HEK293 (cell line): ENCODE measurements around the gene SPTBN2.

Experiments used
- CTCF ChIA-PET: fragments of 350-600 bp; formaldehyde crosslinking; extraction: SDS; loops from one replicate; lab custom pipeline; 2021; ENCODE audit warnings: antibody characterized with exemption; lab: Yijun Ruan, JAX
- POLR2A ChIA-PET: fragments of 300-600 bp; formaldehyde crosslinking; extraction: SDS; loops from one replicate; lab custom pipeline; 2020; ENCODE audit warnings: antibody characterized with exemption, inconsistent platforms; lab: Yijun Ruan, JAX
- H3K27ac ChIP-seq: fragments of 200-500 bp; sonication (Bioruptor generic); 2 replicates; pipeline ENCODE4 v1.5.1; 2014; ENCODE audit warnings: low read depth, low read length, control low read depth, inconsistent platforms; ENCODE audit errors: extremely low read depth
- H3K36me3 ChIP-seq, 2 experiments: fragments of 200-500 bp in 1 of 2; sonication (Bioruptor generic) in 1 of 2; 1 replicate in 1 of 2; 2 replicates in 1 of 2; pipeline ENCODE4 v1.5.1; 2014 to 2017; ENCODE audit warnings: inconsistent platforms in 2 of 2, low read length in 2 of 2; ENCODE audit not compliant: control insufficient read depth in 2 of 2, insufficient read depth in 1 of 2
- H3K4me1 ChIP-seq: fragments of 200-500 bp; sonication (Bioruptor generic); 2 replicates; pipeline ENCODE4 v1.5.1; 2014; ENCODE audit warnings: mild to moderate bottlenecking, low read length, inconsistent platforms; ENCODE audit not compliant: control insufficient read depth, insufficient read depth
- H3K4me3 ChIP-seq: 2 replicates; pipeline ENCODE4 v1.5.1; 2011; ENCODE audit warnings: low read depth, mild to moderate bottlenecking, control low read depth, low read length, moderate library complexity
- H3K9me3 ChIP-seq: fragments of 200-500 bp; sonication (Bioruptor generic); 2 replicates; pipeline ENCODE4 v1.5.1; 2014; ENCODE audit warnings: low read depth, low read length, inconsistent platforms; ENCODE audit not compliant: control insufficient read depth, insufficient read depth
- GFI1B ChIP-seq: fragments of 450-650 bp; formaldehyde crosslinking; IDR thresholded peaks from 2 replicates; pipeline ENCODE4 v1.5.1; 2016; ENCODE audit warnings: missing biosample characterization, missing genetic modification characterization
- GLIS1 ChIP-seq: fragments of 450-650 bp; formaldehyde crosslinking; IDR thresholded peaks from 2 replicates; pipeline ENCODE4 v1.5.1; 2016; ENCODE audit warnings: missing biosample characterization, missing genetic modification characterization
- HOXA7 ChIP-seq: sonication (generic); formaldehyde crosslinking; IDR thresholded peaks from 2 replicates; pipeline ENCODE4 v1.8.1; 2022; ENCODE audit warnings: missing genetic modification reagents, borderline replicate concordance
- MYNN ChIP-seq: fragments of 450-650 bp; formaldehyde crosslinking; IDR thresholded peaks from 2 replicates; pipeline ENCODE4 v1.5.1; 2016; ENCODE audit warnings: missing biosample characterization, missing genetic modification characterization, borderline replicate concordance
- SP2 ChIP-seq: fragments of 450-650 bp; formaldehyde crosslinking; IDR thresholded peaks from 2 replicates; pipeline ENCODE4 v1.5.1; 2016; ENCODE audit warnings: missing biosample characterization, missing genetic modification characterization
- TCF7L2 ChIP-seq: IDR thresholded peaks from 2 replicates; pipeline ENCODE4 v1.6.1; 2011; ENCODE audit warnings: low read depth, mild to moderate bottlenecking, inconsistent platforms, low read length, moderate library complexity, borderline replicate concordance
- TRIM28 ChIP-seq: IDR thresholded peaks from 2 replicates; pipeline ENCODE4 v1.6.1; 2011; ENCODE audit warnings: low read length, control low read depth, borderline replicate concordance
- ZBTB21 ChIP-seq: fragments of 450-650 bp; formaldehyde crosslinking; IDR thresholded peaks from 2 replicates; pipeline ENCODE4 v1.5.1; 2017; ENCODE audit warnings: missing biosample characterization, missing genetic modification characterization
- ZBTB7A ChIP-seq: fragments of 450-650 bp; formaldehyde crosslinking; IDR thresholded peaks from 2 replicates; pipeline ENCODE4 v1.5.1; 2016; ENCODE audit warnings: low read depth, missing biosample characterization, missing genetic modification characterization
- ZFP41 ChIP-seq: fragments of 450-650 bp; formaldehyde crosslinking; IDR thresholded peaks from 2 replicates; pipeline ENCODE4 v1.5.1; 2016; ENCODE audit warnings: missing biosample characterization, missing genetic modification characterization, borderline replicate concordance
- ZNF10 ChIP-seq: fragments of 450-650 bp; formaldehyde crosslinking; IDR thresholded peaks from 2 replicates; pipeline ENCODE4 v1.5.1; 2017; ENCODE audit warnings: missing biosample characterization, missing genetic modification characterization
- ZNF121 ChIP-seq: fragments of 450-650 bp; formaldehyde crosslinking; IDR thresholded peaks from 2 replicates; pipeline ENCODE4 v1.5.1; 2016; ENCODE audit warnings: missing biosample characterization, missing genetic modification characterization
- ZNF140 ChIP-seq: fragments of 450-650 bp; formaldehyde crosslinking; IDR thresholded peaks from 2 replicates; pipeline ENCODE4 v1.5.1; 2016; ENCODE audit warnings: missing biosample characterization, missing genetic modification characterization
- ZNF2 ChIP-seq: fragments of 450-650 bp; formaldehyde crosslinking; IDR thresholded peaks from 2 replicates; pipeline ENCODE4 v1.5.1; 2016; ENCODE audit warnings: missing biosample characterization, missing genetic modification characterization
- ZNF311 ChIP-seq: fragments of 450-650 bp; formaldehyde crosslinking; IDR thresholded peaks from 2 replicates; pipeline ENCODE4 v1.5.1; 2017; ENCODE audit warnings: missing biosample characterization, missing genetic modification characterization, borderline replicate concordance
- ZNF404 ChIP-seq: fragments of 450-650 bp; formaldehyde crosslinking; IDR thresholded peaks from 2 replicates; pipeline ENCODE4 v1.5.1; 2017; ENCODE audit warnings: missing biosample characterization, missing genetic modification characterization
- ZNF426 ChIP-seq: fragments of 450-650 bp; formaldehyde crosslinking; IDR thresholded peaks from 2 replicates; pipeline ENCODE4 v1.5.1; 2017; ENCODE audit warnings: missing biosample characterization, missing genetic modification characterization, mild to moderate bottlenecking, inconsistent platforms, moderate library complexity
- ZNF510 ChIP-seq: fragments of 450-650 bp; formaldehyde crosslinking; IDR thresholded peaks from 2 replicates; pipeline ENCODE4 v1.5.1; 2018; ENCODE audit warnings: mild to moderate bottlenecking, missing genetic modification characterization, missing biosample characterization; ENCODE audit not compliant: insufficient replicate concordance
- ZNF548 ChIP-seq: fragments of 450-650 bp; formaldehyde crosslinking; IDR thresholded peaks from 2 replicates; pipeline ENCODE4 v1.5.1; 2016; ENCODE audit warnings: missing biosample characterization, missing genetic modification characterization
- ZNF558 ChIP-seq: fragments of 450-650 bp; formaldehyde crosslinking; IDR thresholded peaks from 2 replicates; pipeline ENCODE4 v1.5.1; 2016; ENCODE audit warnings: missing biosample characterization, missing genetic modification characterization
- ZNF571 ChIP-seq: fragments of 450-650 bp; formaldehyde crosslinking; IDR thresholded peaks from 2 replicates; pipeline ENCODE4 v1.5.0; 2017; ENCODE audit warnings: missing biosample characterization, missing genetic modification characterization
- ZNF623 ChIP-seq: fragments of 450-650 bp; formaldehyde crosslinking; IDR thresholded peaks from 2 replicates; pipeline ENCODE4 v1.5.1; 2016; ENCODE audit warnings: missing biosample characterization, missing genetic modification characterization
- ZNF654 ChIP-seq: fragments of 450-650 bp; formaldehyde crosslinking; IDR thresholded peaks from 2 replicates; pipeline ENCODE4 v1.5.1; 2016; ENCODE audit warnings: low read depth, missing biosample characterization, missing genetic modification characterization
- TF ChIP-seq, protein P1 (sequence below): fragments of 450-650 bp; formaldehyde crosslinking; IDR thresholded peaks from 2 replicates; pipeline ENCODE4 v1.5.1; 2016; ENCODE audit warnings: missing biosample characterization, missing genetic modification characterization
- TF ChIP-seq, protein P2 (sequence below): fragments of 450-650 bp; formaldehyde crosslinking; IDR thresholded peaks from 2 replicates; pipeline ENCODE4 v1.5.1; 2016; ENCODE audit warnings: missing biosample characterization, missing genetic modification characterization, borderline replicate concordance
- TF ChIP-seq, protein P3 (sequence below): fragments of 450-650 bp; formaldehyde crosslinking; IDR thresholded peaks from 2 replicates; pipeline ENCODE4 v1.5.1; 2017; ENCODE audit warnings: missing biosample characterization, missing genetic modification characterization
- TF ChIP-seq, protein P4 (sequence below): fragments of 450-650 bp; formaldehyde crosslinking; IDR thresholded peaks from 2 replicates; pipeline ENCODE4 v1.5.1; 2016; ENCODE audit warnings: missing biosample characterization, missing genetic modification characterization

The SPTBN2 gene

DNA sequence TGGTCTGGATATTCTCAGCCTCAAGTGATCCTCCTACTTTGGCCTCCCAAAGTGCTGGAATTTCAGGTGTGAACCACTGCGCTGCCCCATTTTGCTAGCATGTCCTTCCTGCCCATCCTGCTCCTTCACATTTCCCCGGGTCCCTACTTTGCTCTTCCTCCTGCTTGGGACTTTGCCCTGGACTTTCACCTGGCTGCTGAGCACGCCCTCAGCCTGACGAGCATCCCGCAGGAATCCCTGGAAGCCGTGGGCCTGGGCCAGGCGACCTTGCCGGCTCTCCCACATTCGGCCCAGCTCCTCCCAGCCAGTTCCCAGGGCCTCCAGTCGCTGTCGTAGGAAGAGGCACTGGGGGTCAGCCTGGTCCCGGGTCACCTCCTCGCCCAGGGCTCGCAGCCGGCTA lies 28.7 kb downstream of the SPTBN2 start:
- TF ChIP-seq ZNF548 (tag by site-specific recombination) (no peak), MYNN (no peak), ZFP41 (tag by site-specific recombination) (no peak), ZBTB21 (tag by site-specific recombination) (no peak), ZNF558 (tag by site-specific recombination) (no peak), GLIS1 (tag by site-specific recombination) (no peak), SP2 (no peak), ZNF404 (tag by site-specific recombination) (no peak), ZNF654 (tag by site-specific recombination) (no peak), GFI1B (tag by site-specific recombination) (no peak), ZNF121 (no peak)
- TF ChIP-seq, protein P1, sequence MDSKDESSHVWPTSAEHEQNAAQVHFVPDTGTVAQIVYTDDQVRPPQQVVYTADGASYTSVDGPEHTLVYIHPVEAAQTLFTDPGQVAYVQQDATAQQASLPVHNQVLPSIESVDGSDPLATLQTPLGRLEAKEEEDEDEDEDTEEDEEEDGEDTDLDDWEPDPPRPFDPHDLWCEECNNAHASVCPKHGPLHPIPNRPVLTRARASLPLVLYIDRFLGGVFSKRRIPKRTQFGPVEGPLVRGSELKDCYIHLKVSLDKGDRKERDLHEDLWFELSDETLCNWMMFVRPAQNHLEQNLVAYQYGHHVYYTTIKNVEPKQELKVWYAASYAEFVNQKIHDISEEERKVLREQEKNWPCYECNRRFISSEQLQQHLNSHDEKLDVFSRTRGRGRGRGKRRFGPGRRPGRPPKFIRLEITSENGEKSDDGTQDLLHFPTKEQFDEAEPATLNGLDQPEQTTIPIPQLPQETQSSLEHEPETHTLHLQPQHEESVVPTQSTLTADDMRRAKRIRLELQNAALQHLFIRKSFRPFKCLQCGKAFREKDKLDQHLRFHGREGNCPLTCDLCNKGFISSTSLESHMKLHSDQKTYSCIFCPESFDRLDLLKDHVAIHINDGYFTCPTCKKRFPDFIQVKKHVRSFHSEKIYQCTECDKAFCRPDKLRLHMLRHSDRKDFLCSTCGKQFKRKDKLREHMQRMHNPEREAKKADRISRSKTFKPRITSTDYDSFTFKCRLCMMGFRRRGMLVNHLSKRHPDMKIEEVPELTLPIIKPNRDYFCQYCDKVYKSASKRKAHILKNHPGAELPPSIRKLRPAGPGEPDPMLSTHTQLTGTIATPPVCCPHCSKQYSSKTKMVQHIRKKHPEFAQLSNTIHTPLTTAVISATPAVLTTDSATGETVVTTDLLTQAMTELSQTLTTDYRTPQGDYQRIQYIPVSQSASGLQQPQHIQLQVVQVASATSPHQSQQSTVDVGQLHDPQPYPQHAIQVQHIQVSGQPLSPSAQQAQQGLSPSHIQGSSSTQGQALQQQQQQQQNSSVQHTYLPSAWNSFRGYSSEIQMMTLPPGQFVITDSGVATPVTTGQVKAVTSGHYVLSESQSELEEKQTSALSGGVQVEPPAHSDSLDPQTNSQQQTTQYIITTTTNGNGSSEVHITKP (tag by site-specific recombination), result no peak
- TF ChIP-seq, protein P2, sequence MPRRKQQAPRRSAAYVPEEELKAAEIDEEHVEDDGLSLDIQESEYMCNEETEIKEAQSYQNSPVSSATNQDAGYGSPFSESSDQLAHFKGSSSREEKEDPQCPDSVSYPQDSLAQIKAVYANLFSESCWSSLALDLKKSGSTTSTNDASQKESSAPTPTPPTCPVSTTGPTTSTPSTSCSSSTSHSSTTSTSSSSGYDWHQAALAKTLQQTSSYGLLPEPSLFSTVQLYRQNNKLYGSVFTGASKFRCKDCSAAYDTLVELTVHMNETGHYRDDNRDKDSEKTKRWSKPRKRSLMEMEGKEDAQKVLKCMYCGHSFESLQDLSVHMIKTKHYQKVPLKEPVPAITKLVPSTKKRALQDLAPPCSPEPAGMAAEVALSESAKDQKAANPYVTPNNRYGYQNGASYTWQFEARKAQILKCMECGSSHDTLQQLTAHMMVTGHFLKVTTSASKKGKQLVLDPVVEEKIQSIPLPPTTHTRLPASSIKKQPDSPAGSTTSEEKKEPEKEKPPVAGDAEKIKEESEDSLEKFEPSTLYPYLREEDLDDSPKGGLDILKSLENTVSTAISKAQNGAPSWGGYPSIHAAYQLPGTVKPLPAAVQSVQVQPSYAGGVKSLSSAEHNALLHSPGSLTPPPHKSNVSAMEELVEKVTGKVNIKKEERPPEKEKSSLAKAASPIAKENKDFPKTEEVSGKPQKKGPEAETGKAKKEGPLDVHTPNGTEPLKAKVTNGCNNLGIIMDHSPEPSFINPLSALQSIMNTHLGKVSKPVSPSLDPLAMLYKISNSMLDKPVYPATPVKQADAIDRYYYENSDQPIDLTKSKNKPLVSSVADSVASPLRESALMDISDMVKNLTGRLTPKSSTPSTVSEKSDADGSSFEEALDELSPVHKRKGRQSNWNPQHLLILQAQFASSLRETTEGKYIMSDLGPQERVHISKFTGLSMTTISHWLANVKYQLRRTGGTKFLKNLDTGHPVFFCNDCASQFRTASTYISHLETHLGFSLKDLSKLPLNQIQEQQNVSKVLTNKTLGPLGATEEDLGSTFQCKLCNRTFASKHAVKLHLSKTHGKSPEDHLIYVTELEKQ (tag by site-specific recombination), result no peak
- Histone ChIP-seq H3K9me3 (no peaks in the 10 kb centered on the region), H3K27ac (no peak overlapping the region), H3K4me3 (no peak overlapping the region), H3K4me1 (no peaks in the 10 kb centered on the region), H3K36me3 (peaks cover 11 to 75% of the 10 kb centered on the region in 2 experiments; a peak in 2 of 3 replicates)
- POLR2A ChIA-PET, result no interaction called here
- CTCF ChIA-PET, result interaction anchor here (0.7 kb wide), 1 partner anchor 9 kb away, joined by 7 read pairs; no protein-coding TSS in a partner anchor

DNA sequence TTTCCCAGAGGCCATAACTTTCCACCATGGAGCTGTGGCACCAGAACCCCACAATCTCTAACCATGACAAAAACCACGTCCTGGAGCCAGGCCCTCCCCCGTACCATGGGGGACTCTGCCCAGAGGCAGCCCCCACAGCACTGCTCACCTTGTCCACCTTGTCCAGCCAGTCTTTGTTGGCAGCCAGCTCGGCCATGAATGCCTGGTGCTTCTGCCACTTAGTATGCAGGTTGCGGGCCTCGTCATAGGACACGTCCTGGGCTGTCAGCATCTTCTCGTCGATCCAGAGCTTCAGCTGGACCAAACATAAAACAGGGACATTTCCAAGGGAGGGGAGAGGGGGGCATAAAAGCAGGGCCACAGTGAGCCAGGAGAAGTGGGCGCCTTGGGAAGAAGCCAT lies 30.5 kb downstream of the SPTBN2 start:
- H3K36me3 ChIP-seq, result peaks cover 11 to 72% of the 10 kb centered on the region in 2 experiments; a peak in 2 of 3 replicates
- TF ChIP-seq ZNF623 (tag by site-specific recombination) (no peak), TRIM28 (no peak), TCF7L2 (no peak), ZBTB7A (tag by site-specific recombination) (no peak), ZNF311 (tag by site-specific recombination) (no peak), ZNF140 (tag by site-specific recombination) (no peak), HOXA7 (CRISPR knock-in tag) (no peak), ZNF10 (tag by site-specific recombination) (no peak), ZNF2 (tag by site-specific recombination) (no peak), ZNF426 (no peak), ZNF510 (tag by site-specific recombination) (no peak), ZNF571 (tag by site-specific recombination) (no peak)
- TF ChIP-seq, protein P3, sequence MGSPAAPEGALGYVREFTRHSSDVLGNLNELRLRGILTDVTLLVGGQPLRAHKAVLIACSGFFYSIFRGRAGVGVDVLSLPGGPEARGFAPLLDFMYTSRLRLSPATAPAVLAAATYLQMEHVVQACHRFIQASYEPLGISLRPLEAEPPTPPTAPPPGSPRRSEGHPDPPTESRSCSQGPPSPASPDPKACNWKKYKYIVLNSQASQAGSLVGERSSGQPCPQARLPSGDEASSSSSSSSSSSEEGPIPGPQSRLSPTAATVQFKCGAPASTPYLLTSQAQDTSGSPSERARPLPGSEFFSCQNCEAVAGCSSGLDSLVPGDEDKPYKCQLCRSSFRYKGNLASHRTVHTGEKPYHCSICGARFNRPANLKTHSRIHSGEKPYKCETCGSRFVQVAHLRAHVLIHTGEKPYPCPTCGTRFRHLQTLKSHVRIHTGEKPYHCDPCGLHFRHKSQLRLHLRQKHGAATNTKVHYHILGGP (tag by site-specific recombination), result no peak
- TF ChIP-seq, protein P4, sequence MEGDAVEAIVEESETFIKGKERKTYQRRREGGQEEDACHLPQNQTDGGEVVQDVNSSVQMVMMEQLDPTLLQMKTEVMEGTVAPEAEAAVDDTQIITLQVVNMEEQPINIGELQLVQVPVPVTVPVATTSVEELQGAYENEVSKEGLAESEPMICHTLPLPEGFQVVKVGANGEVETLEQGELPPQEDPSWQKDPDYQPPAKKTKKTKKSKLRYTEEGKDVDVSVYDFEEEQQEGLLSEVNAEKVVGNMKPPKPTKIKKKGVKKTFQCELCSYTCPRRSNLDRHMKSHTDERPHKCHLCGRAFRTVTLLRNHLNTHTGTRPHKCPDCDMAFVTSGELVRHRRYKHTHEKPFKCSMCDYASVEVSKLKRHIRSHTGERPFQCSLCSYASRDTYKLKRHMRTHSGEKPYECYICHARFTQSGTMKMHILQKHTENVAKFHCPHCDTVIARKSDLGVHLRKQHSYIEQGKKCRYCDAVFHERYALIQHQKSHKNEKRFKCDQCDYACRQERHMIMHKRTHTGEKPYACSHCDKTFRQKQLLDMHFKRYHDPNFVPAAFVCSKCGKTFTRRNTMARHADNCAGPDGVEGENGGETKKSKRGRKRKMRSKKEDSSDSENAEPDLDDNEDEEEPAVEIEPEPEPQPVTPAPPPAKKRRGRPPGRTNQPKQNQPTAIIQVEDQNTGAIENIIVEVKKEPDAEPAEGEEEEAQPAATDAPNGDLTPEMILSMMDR, result no peak

More for the DNA sequence above, 30.5 kb downstream of the SPTBN2 start:
- Histone ChIP-seq H3K4me3 (no peak overlapping the region), H3K9me3 (no peaks in the 10 kb centered on the region), H3K4me1 (no peaks in the 10 kb centered on the region), H3K27ac (no peak overlapping the region)
- ChIA-PET POLR2A (no interaction called here), CTCF (interaction anchor here (0.5 to 1.4 kb wide), 5 partner anchors 8 to 312 kb away, joined by 3 to 7 read pairs (median 4); no protein-coding TSS in a partner anchor)
